ENCODE measurements around the gene CC2D2A.

Gene CC2D2A

DNA sequence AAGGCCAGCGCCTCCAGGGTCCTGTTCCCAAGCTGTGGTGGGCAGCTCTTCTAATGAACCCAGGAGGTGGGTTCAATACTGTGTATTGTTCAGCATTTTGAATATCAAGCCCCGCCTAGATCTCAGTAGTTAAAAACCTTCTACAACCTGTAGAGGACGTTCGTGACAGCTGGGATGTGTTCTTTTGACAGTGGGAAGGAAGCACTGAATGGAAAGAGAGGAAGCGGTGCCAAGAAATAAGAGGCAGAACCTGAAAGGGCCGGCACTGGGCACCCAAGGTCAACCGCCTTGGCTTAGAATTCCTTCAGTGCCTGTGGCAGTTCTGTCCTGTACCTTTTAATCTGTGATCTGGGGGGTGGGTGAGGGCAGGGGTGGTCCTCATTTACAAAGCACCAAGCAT lies 73.1 kb downstream of the CC2D2A start:
- H3K4me3 ChIP-seq (ENCODE audit: low read depth in 1 of 2, low read length in 1 of 2), result no peak overlapping the region
- H3K27ac ChIP-seq, result no peak overlapping the region
- H3K9me3 ChIP-seq, result no peaks in the 10 kb centered on the region
- peaks cover 42% of the 10 kb centered on the region for H3K36me3 ChIP-seq
- H3K27me3 ChIP-seq, result no peaks in the 10 kb centered on the region
- no peaks in the 10 kb centered on the region for H3K4me1 ChIP-seq (ENCODE audit: control insufficient read depth in 1 of 2, insufficient read depth in 1 of 2, low read depth in 1 of 2, low read length in 1 of 2)
- TF ChIP-seq, protein P1, sequence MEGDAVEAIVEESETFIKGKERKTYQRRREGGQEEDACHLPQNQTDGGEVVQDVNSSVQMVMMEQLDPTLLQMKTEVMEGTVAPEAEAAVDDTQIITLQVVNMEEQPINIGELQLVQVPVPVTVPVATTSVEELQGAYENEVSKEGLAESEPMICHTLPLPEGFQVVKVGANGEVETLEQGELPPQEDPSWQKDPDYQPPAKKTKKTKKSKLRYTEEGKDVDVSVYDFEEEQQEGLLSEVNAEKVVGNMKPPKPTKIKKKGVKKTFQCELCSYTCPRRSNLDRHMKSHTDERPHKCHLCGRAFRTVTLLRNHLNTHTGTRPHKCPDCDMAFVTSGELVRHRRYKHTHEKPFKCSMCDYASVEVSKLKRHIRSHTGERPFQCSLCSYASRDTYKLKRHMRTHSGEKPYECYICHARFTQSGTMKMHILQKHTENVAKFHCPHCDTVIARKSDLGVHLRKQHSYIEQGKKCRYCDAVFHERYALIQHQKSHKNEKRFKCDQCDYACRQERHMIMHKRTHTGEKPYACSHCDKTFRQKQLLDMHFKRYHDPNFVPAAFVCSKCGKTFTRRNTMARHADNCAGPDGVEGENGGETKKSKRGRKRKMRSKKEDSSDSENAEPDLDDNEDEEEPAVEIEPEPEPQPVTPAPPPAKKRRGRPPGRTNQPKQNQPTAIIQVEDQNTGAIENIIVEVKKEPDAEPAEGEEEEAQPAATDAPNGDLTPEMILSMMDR (IDR thresholded peaks at IDR 0.05), result no peak

DNA sequence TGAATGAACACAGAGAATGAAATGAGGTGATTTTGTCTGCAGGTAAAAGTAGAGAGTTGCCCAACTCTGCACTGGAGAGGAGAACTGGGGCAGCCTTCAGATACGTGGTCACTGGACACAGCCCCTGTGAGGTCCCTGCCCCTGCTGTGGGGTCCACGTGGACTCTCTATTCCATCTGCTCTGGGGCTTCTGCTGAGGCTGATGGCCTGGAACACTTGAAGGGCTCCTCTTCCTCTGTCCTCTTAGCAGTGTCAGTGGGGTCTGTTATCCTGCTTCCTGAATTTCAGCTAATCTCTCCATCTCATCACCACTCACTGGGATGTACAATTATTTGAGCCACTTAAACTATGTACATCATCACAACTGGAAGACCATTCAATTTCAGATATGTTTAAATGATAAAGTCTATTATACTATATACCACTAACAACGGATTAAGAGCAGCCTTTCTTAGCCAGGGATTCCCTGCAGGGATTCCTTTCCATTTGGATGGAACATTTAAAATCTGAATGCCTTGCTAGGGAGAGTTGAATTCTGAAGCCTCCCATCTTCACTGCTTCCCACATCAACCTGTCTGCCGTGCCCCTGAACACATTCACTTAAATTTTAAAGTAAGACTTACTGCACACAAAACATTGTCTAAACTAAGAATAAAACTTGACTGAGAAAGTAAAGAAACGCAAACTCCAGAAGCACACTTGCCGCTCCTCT lies 74.0 kb downstream of the CC2D2A start:
- H3K4me1 ChIP-seq (ENCODE audit: control insufficient read depth in 1 of 2, insufficient read depth in 1 of 2, low read depth in 1 of 2, low read length in 1 of 2), result no peaks in the 10 kb centered on the region
- no peaks in the 10 kb centered on the region for H3K9me3 ChIP-seq
- no peak overlapping the region for H3K27ac ChIP-seq
- TF ChIP-seq, protein P1 (IDR thresholded peaks at IDR 0.05), result no peak
- peaks cover 34% of the 10 kb centered on the region for H3K36me3 ChIP-seq
- H3K27me3 ChIP-seq, result no peaks in the 10 kb centered on the region
- H3K4me3 ChIP-seq (ENCODE audit: low read depth in 1 of 2, low read length in 1 of 2), result no peak overlapping the region

DNA sequence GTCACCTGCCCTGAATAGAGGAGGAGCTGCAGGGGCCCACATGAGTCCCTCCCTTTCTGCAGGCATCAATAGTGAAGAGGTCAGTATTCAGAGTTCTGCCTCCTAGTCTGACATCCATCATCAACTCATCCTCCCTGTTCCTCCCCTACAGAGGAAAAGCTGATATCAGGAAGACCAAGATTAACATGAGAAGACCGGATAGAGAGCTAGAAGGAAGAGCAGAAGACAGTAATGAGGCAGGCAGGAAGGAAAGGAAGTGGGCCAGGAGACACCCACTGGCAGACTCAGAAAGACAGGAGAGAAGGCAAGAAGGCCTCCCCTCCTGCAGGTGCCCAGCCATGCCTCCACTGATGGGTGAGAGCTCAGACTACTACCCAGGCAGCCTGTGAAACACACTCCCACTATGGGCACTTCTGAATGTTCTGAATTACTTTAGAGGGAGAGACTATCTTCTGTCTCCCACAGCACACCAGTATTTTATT lies 74.6 kb downstream of the CC2D2A start:
- Histone ChIP-seq H3K4me1 (ENCODE audit: control insufficient read depth in 1 of 2, insufficient read depth in 1 of 2, low read depth in 1 of 2, low read length in 1 of 2) (no peaks in the 10 kb centered on the region), H3K9me3 (no peaks in the 10 kb centered on the region), H3K27ac (no peak overlapping the region), H3K4me3 (ENCODE audit: low read depth in 1 of 2, low read length in 1 of 2) (no peak overlapping the region), H3K27me3 (no peaks in the 10 kb centered on the region), H3K36me3 (peaks cover 38% of the 10 kb centered on the region)
- TF ChIP-seq, protein P1 (IDR thresholded peaks at IDR 0.05), result no peak

DNA sequence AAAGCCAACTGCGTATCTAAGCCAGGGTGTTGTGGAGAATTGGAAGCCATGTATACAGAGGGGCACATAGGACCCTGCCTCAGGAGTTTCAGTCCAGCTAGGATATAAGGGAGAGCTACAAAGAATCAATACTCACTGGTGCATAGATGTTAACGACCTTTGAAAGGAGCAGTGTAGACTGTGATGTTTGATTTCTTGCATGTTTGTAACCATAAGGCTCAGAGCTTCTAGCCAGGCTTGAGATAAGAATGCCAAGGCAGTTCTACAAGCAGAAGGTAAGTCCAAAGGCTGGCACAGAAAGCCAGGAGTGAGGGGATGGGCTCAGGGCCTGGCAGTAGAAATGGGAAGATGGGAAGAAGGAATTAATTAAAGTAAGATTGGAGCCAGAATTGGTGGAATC lies 75.7 kb downstream of the CC2D2A start:
- TF ChIP-seq, protein P1 (IDR thresholded peaks at IDR 0.05), result no peak
- Histone ChIP-seq H3K36me3 (peaks cover 41% of the 10 kb centered on the region), H3K27me3 (no peaks in the 10 kb centered on the region), H3K9me3 (no peaks in the 10 kb centered on the region), H3K27ac (no peak overlapping the region), H3K4me1 (ENCODE audit: control insufficient read depth in 1 of 2, insufficient read depth in 1 of 2, low read depth in 1 of 2, low read length in 1 of 2) (no peaks in the 10 kb centered on the region), H3K4me3 (ENCODE audit: low read depth in 1 of 2, low read length in 1 of 2) (no peak overlapping the region)

DNA sequence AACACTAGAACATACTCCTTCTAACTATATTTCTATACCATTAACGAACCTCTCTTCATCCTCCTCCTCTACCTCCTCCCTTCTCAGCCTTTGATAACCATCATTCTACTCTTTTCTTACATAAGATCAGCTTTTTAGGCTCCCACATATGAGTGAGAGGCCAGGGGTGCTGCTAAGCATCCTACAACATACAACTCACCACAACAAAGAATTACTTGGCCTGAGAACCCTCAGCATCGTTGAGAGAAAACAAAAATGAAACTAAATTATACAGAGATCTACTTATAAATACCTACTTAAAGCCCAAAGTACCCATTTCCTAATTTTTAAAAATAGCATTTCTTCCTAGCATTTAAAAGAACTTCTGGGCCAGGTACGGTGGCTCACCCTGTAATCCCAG lies 77.7 kb downstream of the CC2D2A start:
- no peaks in the 10 kb centered on the region for H3K9me3 ChIP-seq
- H3K36me3 ChIP-seq, result peaks cover 25% of the 10 kb centered on the region
- H3K27me3 ChIP-seq, result no peaks in the 10 kb centered on the region
- TF ChIP-seq, protein P1 (IDR thresholded peaks at IDR 0.05), result no peak
- H3K27ac ChIP-seq, result no peak overlapping the region
- no peak overlapping the region for H3K4me3 ChIP-seq (ENCODE audit: low read depth in 1 of 2, low read length in 1 of 2)
- H3K4me1 ChIP-seq (ENCODE audit: control insufficient read depth in 1 of 2, insufficient read depth in 1 of 2, low read depth in 1 of 2, low read length in 1 of 2), result no peaks in the 10 kb centered on the region

Measured in neutrophil (primary cell).